ENCODE measurements around the gene MBNL2.

Gene MBNL2

GRCh38 chr13:97257800-97258799, 36.0 kb downstream of the MBNL2 start:
- H3K4me1 Mint-ChIP-seq, result peaks cover 45% of the 10 kb centered on the region
- ATAC-seq (ENCODE audit: low read depth) (no peak), DNase-seq (ENCODE audit: low spot score in 2 of 2) (no peak)
- H3K9me3 Mint-ChIP-seq, result no peaks in the 10 kb centered on the region
- no peaks in the 10 kb centered on the region for H3K27me3 Mint-ChIP-seq
- H3K27ac Mint-ChIP-seq, result peak overlapping the region; percentile 35
- no peak overlapping the region for H3K4me3 Mint-ChIP-seq
- H3K36me3 Mint-ChIP-seq, result peaks cover 14% of the 10 kb centered on the region

GRCh38 chr13:97258801-97259200, 36.7 kb downstream of the MBNL2 start:
- Mint-ChIP-seq H3K27me3 (no peaks in the 10 kb centered on the region), H3K9me3 (no peaks in the 10 kb centered on the region), H3K27ac (peak overlapping the region; percentile 35), H3K4me3 (no peak overlapping the region), H3K36me3 (peaks cover 16% of the 10 kb centered on the region), H3K4me1 (peaks cover 46% of the 10 kb centered on the region)
- DNase-seq (ENCODE audit: low spot score in 2 of 2) (no peak), ATAC-seq (ENCODE audit: low read depth) (no peak)

GRCh38 chr13:97259410-97259797, 37.3 kb downstream of the MBNL2 start:
- Mint-ChIP-seq H3K27ac (no peak overlapping the region), H3K9me3 (no peaks in the 10 kb centered on the region), H3K4me3 (no peak overlapping the region), H3K4me1 (peaks cover 47% of the 10 kb centered on the region), H3K27me3 (no peaks in the 10 kb centered on the region), H3K36me3 (peaks cover 16% of the 10 kb centered on the region)
- no peak for ATAC-seq (ENCODE audit: low read depth)
- no peak for DNase-seq (ENCODE audit: low spot score in 2 of 2)

GRCh38 chr13:97259798-97260714, 37.9 kb downstream of the MBNL2 start:
- Mint-ChIP-seq H3K27me3 (no peaks in the 10 kb centered on the region), H3K9me3 (no peaks in the 10 kb centered on the region), H3K36me3 (peaks cover 17% of the 10 kb centered on the region), H3K4me3 (no peak overlapping the region), H3K4me1 (peaks cover 49% of the 10 kb centered on the region), H3K27ac (no peak overlapping the region)
- ATAC-seq (ENCODE audit: low read depth), result no peak
- DNase-seq (ENCODE audit: low spot score in 2 of 2), result no peak

GRCh38 chr13:97261254-97262005, 39.3 kb downstream of the MBNL2 start:
- H3K27ac Mint-ChIP-seq, result no peak overlapping the region
- no peak overlapping the region for H3K4me3 Mint-ChIP-seq
- DNase-seq (ENCODE audit: low spot score in 2 of 2) (no peak), ATAC-seq (ENCODE audit: low read depth) (peak; percentile 74)
- H3K4me1 Mint-ChIP-seq, result peaks cover 42% of the 10 kb centered on the region
- no peaks in the 10 kb centered on the region for H3K27me3 Mint-ChIP-seq
- no peaks in the 10 kb centered on the region for H3K9me3 Mint-ChIP-seq
- peaks cover 12% of the 10 kb centered on the region for H3K36me3 Mint-ChIP-seq

- no peaks in the 10 kb centered on the region for H3K27me3 Mint-ChIP-seq
- peaks cover 11% of the 10 kb centered on the region for H3K36me3 Mint-ChIP-seq
- peak overlapping the region; percentile 51 for H3K27ac Mint-ChIP-seq
- H3K4me1 Mint-ChIP-seq, result peaks cover 40% of the 10 kb centered on the region
- ATAC-seq (ENCODE audit: low read depth), result peak; percentile 26
- H3K9me3 Mint-ChIP-seq, result no peaks in the 10 kb centered on the region
- H3K4me3 Mint-ChIP-seq, result peak overlapping the region; percentile 4
- DNase-seq (ENCODE audit: low spot score in 2 of 2), result no peak
These were observed 39.9 kb downstream of the MBNL2 start for GRCh38 chr13:97262058-97262457.

- Mint-ChIP-seq H3K9me3 (no peaks in the 10 kb centered on the region), H3K27ac (no peak overlapping the region), H3K4me3 (no peak overlapping the region), H3K4me1 (peaks cover 35% of the 10 kb centered on the region), H3K36me3 (peaks cover 11% of the 10 kb centered on the region), H3K27me3 (no peaks in the 10 kb centered on the region)
- DNase-seq (ENCODE audit: low spot score in 2 of 2) (no peak), ATAC-seq (ENCODE audit: low read depth) (no peak)
These were observed 41.0 kb downstream of the MBNL2 start for GRCh38 chr13:97263160-97263559.

- no peaks in the 10 kb centered on the region for H3K27me3 Mint-ChIP-seq
- DNase-seq (ENCODE audit: low spot score in 2 of 2), result no peak
- no peaks in the 10 kb centered on the region for H3K9me3 Mint-ChIP-seq
- H3K4me3 Mint-ChIP-seq, result no peak overlapping the region
- peaks cover 15% of the 10 kb centered on the region for H3K36me3 Mint-ChIP-seq
- H3K4me1 Mint-ChIP-seq, result peaks cover 39% of the 10 kb centered on the region
- no peak for ATAC-seq (ENCODE audit: low read depth)
- H3K27ac Mint-ChIP-seq, result no peak overlapping the region
These were observed 42.5 kb downstream of the MBNL2 start for GRCh38 chr13:97264663-97265062.

- H3K27me3 Mint-ChIP-seq, result no peaks in the 10 kb centered on the region
- H3K9me3 Mint-ChIP-seq, result no peaks in the 10 kb centered on the region
- H3K4me3 Mint-ChIP-seq, result no peak overlapping the region
- peaks cover 20% of the 10 kb centered on the region for H3K36me3 Mint-ChIP-seq
- ATAC-seq (ENCODE audit: low read depth), result no peak
- DNase-seq (ENCODE audit: low spot score in 2 of 2), result no peak
- no peak overlapping the region for H3K27ac Mint-ChIP-seq
- peaks cover 30% of the 10 kb centered on the region for H3K4me1 Mint-ChIP-seq
These were observed 44.2 kb downstream of the MBNL2 start for GRCh38 chr13:97266332-97266731.

GRCh38 chr13:97266772-97267417, 44.8 kb downstream of the MBNL2 start:
- no peak overlapping the region for H3K27ac Mint-ChIP-seq
- DNase-seq (ENCODE audit: low spot score in 2 of 2) (no peak), ATAC-seq (ENCODE audit: low read depth) (no peak)
- no peak overlapping the region for H3K4me3 Mint-ChIP-seq
- peaks cover 20% of the 10 kb centered on the region for H3K36me3 Mint-ChIP-seq
- peaks cover 30% of the 10 kb centered on the region for H3K4me1 Mint-ChIP-seq
- no peaks in the 10 kb centered on the region for H3K27me3 Mint-ChIP-seq
- H3K9me3 Mint-ChIP-seq, result no peaks in the 10 kb centered on the region

GRCh38 chr13:97267418-97268059, 45.4 kb downstream of the MBNL2 start:
- Mint-ChIP-seq H3K36me3 (peaks cover 20% of the 10 kb centered on the region), H3K27ac (no peak overlapping the region), H3K4me3 (no peak overlapping the region), H3K9me3 (no peaks in the 10 kb centered on the region), H3K4me1 (peaks cover 29% of the 10 kb centered on the region), H3K27me3 (no peaks in the 10 kb centered on the region)
- DNase-seq (ENCODE audit: low spot score in 2 of 2) (no peak), ATAC-seq (ENCODE audit: low read depth) (no peak)

GRCh38 chr13:97268772-97269171, 46.6 kb downstream of the MBNL2 start:
- no peak for DNase-seq (ENCODE audit: low spot score in 2 of 2)
- H3K36me3 Mint-ChIP-seq, result peaks cover 16% of the 10 kb centered on the region
- no peak for ATAC-seq (ENCODE audit: low read depth)
- no peak overlapping the region for H3K27ac Mint-ChIP-seq
- H3K27me3 Mint-ChIP-seq, result no peaks in the 10 kb centered on the region
- H3K4me1 Mint-ChIP-seq, result peaks cover 30% of the 10 kb centered on the region
- no peaks in the 10 kb centered on the region for H3K9me3 Mint-ChIP-seq
- no peak overlapping the region for H3K4me3 Mint-ChIP-seq

GRCh38 chr13:97269603-97270002, 47.5 kb downstream of the MBNL2 start:
- Mint-ChIP-seq H3K27me3 (no peaks in the 10 kb centered on the region), H3K4me3 (no peak overlapping the region), H3K27ac (no peak overlapping the region), H3K9me3 (no peaks in the 10 kb centered on the region), H3K4me1 (peaks cover 29% of the 10 kb centered on the region), H3K36me3 (peaks cover 17% of the 10 kb centered on the region)
- DNase-seq (ENCODE audit: low spot score in 2 of 2), result no peak
- no peak for ATAC-seq (ENCODE audit: low read depth)

All from memory B cell (primary cell).